OCI-LY7 (cell line): ENCODE results near the gene FAM221B. TPM values are rescaled to one million over a fixed set of nuclear protein-coding genes. Genes with fewer than 3 reads are reported as not detected.

Source experiments
- BruUV-seq: library from RNA; stranded (reverse); fragments of 400-500 nt; replicated peaks from 2 replicates; lab custom pipeline; 2021; lab: Mats Ljungman, UMichigan
- CTCF ChIA-PET: fragments of 300-600 bp; sonication (Branson Sonifier 250); formaldehyde crosslinking; loops from one replicate; lab custom pipeline; 2022; ENCODE audit warnings: antibody characterized with exemption; ENCODE audit not compliant: unreplicated experiment; lab: Charles Lee
- POLR2A ChIA-PET: fragments of 300-600 bp; sonication (Branson Sonifier 250); formaldehyde crosslinking; loops from one replicate; lab custom pipeline; 2022; ENCODE audit warnings: antibody characterized with exemption; lab: Charles Lee
- DNase-seq: peaks from one replicate; pipeline ENCODE4 v3.0.0-alpha.2; 2015; ENCODE audit warnings: low spot score
- H2AFZ ChIP-seq: fragments of 200-600 bp; sonication (generic), shearing (Covaris generic); 2 replicates; pipeline ENCODE4 v1.6.1; 2014; ENCODE audit warnings: mild to moderate bottlenecking, antibody characterized with exemption, low read length, moderate library complexity
- H3K27ac ChIP-seq: fragments of 200-600 bp; sonication (generic); 2 replicates; pipeline ENCODE4 v1.5.1; 2014; ENCODE audit warnings: mixed run types, low read depth, mild to moderate bottlenecking, moderate library complexity, low read length, inconsistent platforms; ENCODE audit not compliant: poor library complexity, severe bottlenecking
- H3K36me3 ChIP-seq: fragments of 200-600 bp; sonication (generic); 2 replicates; pipeline ENCODE4 v1.6.1; 2014; ENCODE audit warnings: mild to moderate bottlenecking, antibody characterized with exemption, low read length, moderate library complexity, mixed read lengths; ENCODE audit not compliant: insufficient read depth
- H3K4me1 ChIP-seq: fragments of 200-600 bp; sonication (generic); 2 replicates; pipeline ENCODE4 v1.5.1; 2014; ENCODE audit warnings: mild to moderate bottlenecking, low read length; ENCODE audit not compliant: insufficient read depth, poor library complexity, severe bottlenecking
- H3K4me2 ChIP-seq: fragments of 200-600 bp; sonication (generic); 2 replicates; pipeline ENCODE4 v1.6.1; 2014; ENCODE audit warnings: mild to moderate bottlenecking, low read length
- H3K4me3 ChIP-seq: fragments of 200-600 bp; sonication (generic); 2 replicates; pipeline ENCODE4 v1.5.1; 2014; ENCODE audit warnings: mild to moderate bottlenecking, low read depth, low read length; ENCODE audit not compliant: poor library complexity, severe bottlenecking
- H3K79me2 ChIP-seq: fragments of 200-600 bp; sonication (generic); 2 replicates; pipeline ENCODE4 v1.6.1; 2016; ENCODE audit warnings: low read depth, mild to moderate bottlenecking, low read length, moderate library complexity, mixed read lengths; ENCODE audit not compliant: insufficient read depth
- H3K9me2 ChIP-seq: fragments of 200-600 bp; sonication (generic); 2 replicates; pipeline ENCODE4 v1.6.1; 2016; ENCODE audit warnings: mild to moderate bottlenecking, low read length, mixed read lengths; ENCODE audit not compliant: insufficient read depth
- H3K9me3 ChIP-seq: fragments of 200-600 bp; sonication (generic); 2 replicates; pipeline ENCODE4 v1.6.1; 2014; ENCODE audit warnings: mild to moderate bottlenecking, mixed run types, low read length, mixed read lengths
- H4K20me1 ChIP-seq: fragments of 200-600 bp; sonication (generic); 2 replicates; pipeline ENCODE4 v1.6.1; 2014; ENCODE audit warnings: mild to moderate bottlenecking, antibody characterized with exemption, low read length, moderate library complexity, mixed read lengths; ENCODE audit not compliant: insufficient read depth
- EZH2phosphoT487 ChIP-seq: fragments of 200-600 bp; sonication (generic); IDR thresholded peaks from 2 replicates; pipeline ENCODE4 v1.6.1; 2018; ENCODE audit warnings: low read depth, borderline replicate concordance, mild to moderate bottlenecking, mixed run types, antibody characterized with exemption, low read length, moderate library complexity, mixed read lengths
- intact Hi-C: fragments of 100-400 bp; cut with micrococcal nuclease; formaldehyde crosslinking; loops from one replicate; pipeline ENCODE4 v1.10.0; 2022; ENCODE audit not compliant: unreplicated experiment
- total RNA-seq, 2 experiments: library from RNA; depleted of rRNA in 1 of 2; stranded (reverse); fragments of >200 nt in 1 of 2; shearing (Covaris generic) in 1 of 2; gene quantifications; 2 replicates each; pipeline ENCODE4 v1.2.3, GENCODE V29; 2014 to 2022
- TF ChIP-seq, protein P1 (sequence below): fragments of 200-600 bp; sonication (generic); conservative IDR thresholded peaks from 2 replicates; pipeline ENCODE4 v1.5.1; 2014; ENCODE audit warnings: mild to moderate bottlenecking, antibody characterized with exemption, low read length, moderate library complexity, mixed read lengths

FAM221B gene
- total RNA-seq, 2 experiments from 2014 or later: not detected

DNA sequence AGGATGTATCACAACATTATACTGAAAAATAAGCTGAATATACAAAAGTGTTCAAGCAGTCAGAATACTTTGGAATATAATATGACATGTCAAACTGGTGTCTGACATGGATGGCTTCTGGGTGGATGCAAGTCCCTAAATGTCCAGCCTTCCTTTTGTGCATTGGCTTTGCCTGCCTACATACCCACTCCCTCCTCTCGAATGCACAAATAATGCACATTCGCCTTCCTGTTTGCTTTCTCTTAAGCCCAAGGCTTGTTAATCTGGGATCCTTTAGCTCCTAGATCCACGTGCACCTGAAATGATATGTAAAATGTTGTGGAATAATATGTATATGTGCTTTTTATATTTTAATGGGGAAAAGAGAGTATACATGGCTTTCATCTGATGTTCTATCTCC is 50.0 kb downstream of the FAM221B start:
- H3K9me2 ChIP-seq: no peaks in the 10 kb centered on the region
- intact Hi-C loops: no loop called here
- TF ChIP-seq, protein P1, sequence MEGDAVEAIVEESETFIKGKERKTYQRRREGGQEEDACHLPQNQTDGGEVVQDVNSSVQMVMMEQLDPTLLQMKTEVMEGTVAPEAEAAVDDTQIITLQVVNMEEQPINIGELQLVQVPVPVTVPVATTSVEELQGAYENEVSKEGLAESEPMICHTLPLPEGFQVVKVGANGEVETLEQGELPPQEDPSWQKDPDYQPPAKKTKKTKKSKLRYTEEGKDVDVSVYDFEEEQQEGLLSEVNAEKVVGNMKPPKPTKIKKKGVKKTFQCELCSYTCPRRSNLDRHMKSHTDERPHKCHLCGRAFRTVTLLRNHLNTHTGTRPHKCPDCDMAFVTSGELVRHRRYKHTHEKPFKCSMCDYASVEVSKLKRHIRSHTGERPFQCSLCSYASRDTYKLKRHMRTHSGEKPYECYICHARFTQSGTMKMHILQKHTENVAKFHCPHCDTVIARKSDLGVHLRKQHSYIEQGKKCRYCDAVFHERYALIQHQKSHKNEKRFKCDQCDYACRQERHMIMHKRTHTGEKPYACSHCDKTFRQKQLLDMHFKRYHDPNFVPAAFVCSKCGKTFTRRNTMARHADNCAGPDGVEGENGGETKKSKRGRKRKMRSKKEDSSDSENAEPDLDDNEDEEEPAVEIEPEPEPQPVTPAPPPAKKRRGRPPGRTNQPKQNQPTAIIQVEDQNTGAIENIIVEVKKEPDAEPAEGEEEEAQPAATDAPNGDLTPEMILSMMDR: no peak
- TF ChIP-seq EZH2phosphoT487: no peak
- H3K4me2 ChIP-seq: no peak overlapping the region
- no peaks in the 10 kb centered on the region for H3K9me3 ChIP-seq
- BruUV-seq: no TSS peak
- peaks cover 9% of the 10 kb centered on the region for H3K36me3 ChIP-seq
- H2AFZ ChIP-seq: no peak overlapping the region
- ChIA-PET CTCF (interaction anchor here (1.0 kb wide), 1 partner anchor 10 kb away, joined by 4 read pairs; no protein-coding TSS in a partner anchor), POLR2A (interaction anchor here (0.6 to 2.0 kb wide), 4 partner anchors 12 to 158 kb away, joined by 3 to 4 read pairs (median 3); partner anchors contain the start of gene ARHGEF39)
- H3K4me1 ChIP-seq: peaks cover 47% of the 10 kb centered on the region
- no peak for DNase-seq
- H4K20me1 ChIP-seq: no peaks in the 10 kb centered on the region
- no peak overlapping the region for H3K4me3 ChIP-seq
- H3K27ac ChIP-seq: no peak overlapping the region
- no peaks in the 10 kb centered on the region; the same call in 1 of the 2 replicates for H3K79me2 ChIP-seq

DNA sequence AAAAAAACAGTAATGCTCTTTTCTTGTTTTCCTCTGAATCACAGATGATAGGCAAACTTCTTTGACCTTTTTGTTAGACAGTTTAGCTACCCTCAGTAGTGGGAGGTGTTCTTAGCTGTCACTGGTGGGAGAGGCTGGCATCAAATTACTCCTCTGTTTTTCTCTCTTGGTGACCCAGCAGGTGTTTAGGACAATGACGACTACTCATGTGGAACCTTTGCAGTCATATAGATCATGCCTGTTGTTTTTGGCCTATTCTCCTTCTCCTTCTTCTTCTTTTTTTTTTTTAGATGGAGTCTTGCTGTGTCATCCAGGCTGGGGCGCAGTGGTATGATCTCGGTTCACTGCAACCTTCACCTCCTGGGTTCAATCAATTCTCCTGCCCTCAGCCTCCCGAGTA is 52.5 kb downstream of the FAM221B start:
- Histone ChIP-seq H3K27ac (peak overlapping the region; percentile 89), H2AFZ (no peak overlapping the region; the same call in 1 of the 2 replicates), H3K4me1 (peaks cover 58% of the 10 kb centered on the region), H3K9me2 (no peaks in the 10 kb centered on the region), H3K36me3 (peaks cover 5% of the 10 kb centered on the region), H3K9me3 (no peaks in the 10 kb centered on the region), H3K4me2 (peak overlapping the region; percentile 76), H3K4me3 (peak overlapping the region; percentile 39), H4K20me1 (no peaks in the 10 kb centered on the region), H3K79me2 (no peaks in the 10 kb centered on the region; the same call in 1 of the 2 replicates)
- BruUV-seq: no TSS peak
- POLR2A ChIA-PET: interaction anchor here (0.5 to 2.4 kb wide), 16 partner anchors 9 to 1611 kb away, joined by 3 to 12 read pairs (median 4); partner anchors contain the start of genes GBA2, RGP1 and TLN1
- CTCF ChIA-PET: interaction anchor here (0.9 to 1.5 kb wide), 4 partner anchors 14 to 48 kb away, joined by 3 to 4 read pairs (median 3); no protein-coding TSS in a partner anchor
- intact Hi-C loops: loop anchor here (1.0 kb wide), 1 partner anchor 19 kb away; no protein-coding TSS in a partner anchor
- TF ChIP-seq EZH2phosphoT487: no peak
- TF ChIP-seq, protein P1: no peak
- DNase-seq: peak; percentile 95
